ENCODE data around the gene SEC61G. TPM values are rescaled to one million over a fixed set of nuclear protein-coding genes. Genes with fewer than 3 reads are reported as not detected.

Gene SEC61G
- total RNA-seq, 1 experiment from 2014 or later = 246 TPM

- Mint-ChIP-seq H3K9me3 (ENCODE audit: unreplicated experiment) (no peaks in the 10 kb centered on the region), H3K27ac (ENCODE audit: low read depth, unreplicated experiment) (no peak overlapping the region), H3K4me1 (ENCODE audit: insufficient read depth, unreplicated experiment) (no peaks in the 10 kb centered on the region), H3K27me3 (ENCODE audit: insufficient read depth, unreplicated experiment) (no peaks in the 10 kb centered on the region), H3K36me3 (ENCODE audit: insufficient read depth, unreplicated experiment) (no peaks in the 10 kb centered on the region), H3K4me3 (ENCODE audit: unreplicated experiment) (no peak overlapping the region)
- DNase-seq (ENCODE audit: unreplicated experiment) = no peak
- CTCF ChIA-PET = no interaction called here
- POLR2A ChIA-PET = no interaction called here
- no TSS peak for BruUV-seq (replicated peaks)
- no peak for TF ChIP-seq CTCF (IDR thresholded peaks at IDR 0.05; ENCODE audit: unreplicated experiment)
- intact Hi-C loops (cut with micrococcal nuclease) = no loop called here
Observed at GRCh38 chr7:54711900-54712595, 47.0 kb downstream of the SEC61G start.

GRCh38 chr7:54709283-54709682 lies 49.7 kb downstream of the SEC61G start:
- no TSS peak for BruUV-seq (replicated peaks)
- H3K4me3 Mint-ChIP-seq (ENCODE audit: unreplicated experiment) = no peak overlapping the region
- intact Hi-C loops (cut with micrococcal nuclease) = no loop called here

GRCh38 chr7:54705436-54705835 lies 53.6 kb downstream of the SEC61G start:
- intact Hi-C loops (cut with micrococcal nuclease) = no loop called here
- no peak for TF ChIP-seq CTCF (IDR thresholded peaks at IDR 0.05; ENCODE audit: unreplicated experiment)
- Mint-ChIP-seq H3K4me3 (ENCODE audit: unreplicated experiment) (no peak overlapping the region), H3K27me3 (ENCODE audit: insufficient read depth, unreplicated experiment) (peaks cover 11% of the 10 kb centered on the region), H3K4me1 (ENCODE audit: insufficient read depth, unreplicated experiment) (peaks cover 6% of the 10 kb centered on the region), H3K27ac (ENCODE audit: low read depth, unreplicated experiment) (peak overlapping the region; percentile 7), H3K9me3 (ENCODE audit: unreplicated experiment) (no peaks in the 10 kb centered on the region), H3K36me3 (ENCODE audit: insufficient read depth, unreplicated experiment) (no peaks in the 10 kb centered on the region)
- no TSS peak for BruUV-seq (replicated peaks)
- peak; percentile 91 for DNase-seq (ENCODE audit: unreplicated experiment)
- CTCF ChIA-PET = interaction anchor here (1.1 kb wide), 1 partner anchor 9 kb away, joined by 3 read pairs; no protein-coding TSS in a partner anchor
- POLR2A ChIA-PET = interaction anchor here (1.8 kb wide), 1 partner anchor 53 kb away, joined by 6 read pairs; the partner anchor contains the start of gene SEC61G

More at GRCh38 chr7:54709283-54709682, 49.7 kb downstream of the SEC61G start:
- Mint-ChIP-seq H3K9me3 (ENCODE audit: unreplicated experiment) (no peaks in the 10 kb centered on the region), H3K36me3 (ENCODE audit: insufficient read depth, unreplicated experiment) (no peaks in the 10 kb centered on the region), H3K4me1 (ENCODE audit: insufficient read depth, unreplicated experiment) (peaks cover 6% of the 10 kb centered on the region), H3K27ac (ENCODE audit: low read depth, unreplicated experiment) (no peak overlapping the region), H3K27me3 (ENCODE audit: insufficient read depth, unreplicated experiment) (peaks cover 6% of the 10 kb centered on the region)
- ChIA-PET CTCF (interaction anchor here (0.5 to 1.3 kb wide), 2 partner anchors 545 to 733 kb away, joined by 3 read pairs; no protein-coding TSS in a partner anchor), POLR2A (no interaction called here)
- no peak for DNase-seq (ENCODE audit: unreplicated experiment)
- no peak for TF ChIP-seq CTCF (IDR thresholded peaks at IDR 0.05; ENCODE audit: unreplicated experiment)

- no TSS peak for BruUV-seq (replicated peaks)
- peaks cover 11% of the 10 kb centered on the region for H3K27me3 Mint-ChIP-seq (ENCODE audit: insufficient read depth, unreplicated experiment)
- no peak for DNase-seq (ENCODE audit: unreplicated experiment)
- peaks cover 6% of the 10 kb centered on the region for H3K4me1 Mint-ChIP-seq (ENCODE audit: insufficient read depth, unreplicated experiment)
- no peaks in the 10 kb centered on the region for H3K9me3 Mint-ChIP-seq (ENCODE audit: unreplicated experiment)
- CTCF ChIA-PET = interaction anchor here (0.5 to 1.1 kb wide), 2 partner anchors 10 to 27 kb away, joined by 3 to 4 read pairs; no protein-coding TSS in a partner anchor
- H3K36me3 Mint-ChIP-seq (ENCODE audit: insufficient read depth, unreplicated experiment) = no peaks in the 10 kb centered on the region
- TF ChIP-seq CTCF (IDR thresholded peaks at IDR 0.05; ENCODE audit: unreplicated experiment) = no peak
- no peak overlapping the region for H3K27ac Mint-ChIP-seq (ENCODE audit: low read depth, unreplicated experiment)
- intact Hi-C loops (cut with micrococcal nuclease) = no loop called here
- POLR2A ChIA-PET = interaction anchor here (1.8 kb wide), 1 partner anchor 54 kb away, joined by 6 read pairs; the partner anchor contains the start of gene SEC61G
- H3K4me3 Mint-ChIP-seq (ENCODE audit: unreplicated experiment) = no peak overlapping the region
Observed at GRCh38 chr7:54704851-54705250, 54.2 kb downstream of the SEC61G start.

Other genes starting within 250 kb of the SEC61G start
- gene VSTM2A, start 216.8 kb downstream of the SEC61G start, total RNA-seq (2022) = not detected in 2 replicates